Epithelial cell of esophagus (primary cell): ENCODE measurements around the gene UST.
A peak's percentile ranks its signal among the peaks of the same experiment; 100 is the strongest.

Experiments used
- DNase-seq: peaks from one replicate; pipeline ENCODE4 v3.0.0; 2010; ENCODE audit warnings: low read depth
- H3K4me3 ChIP-seq: 2 replicates; pipeline ENCODE4 v1.5.1; 2011; ENCODE audit warnings: mild to moderate bottlenecking, low read length, control low read depth
- CTCF ChIP-seq: IDR thresholded peaks from 2 replicates; pipeline ENCODE4 v1.5.1; 2011; ENCODE audit warnings: low read depth, mild to moderate bottlenecking, low read length, control low read depth, inconsistent platforms; ENCODE audit not compliant: insufficient read depth; ENCODE audit errors: missing control alignments

Gene UST

GRCh38 chr6:148816117-148816516, 69.3 kb downstream of the UST start:
- DNase-seq = no peak
- no peak for TF ChIP-seq CTCF
- H3K4me3 ChIP-seq = no peak overlapping the region

GRCh38 chr6:148817689-148818088, 70.9 kb downstream of the UST start:
- DNase-seq = no peak
- TF ChIP-seq CTCF = no peak
- H3K4me3 ChIP-seq = no peak overlapping the region

GRCh38 chr6:148818939-148819575, 72.2 kb downstream of the UST start:
- H3K4me3 ChIP-seq = no peak overlapping the region
- TF ChIP-seq CTCF = no peak
- DNase-seq = no peak

- no peak for DNase-seq
- TF ChIP-seq CTCF = no peak
- H3K4me3 ChIP-seq = no peak overlapping the region
Observed at GRCh38 chr6:148819852-148820251, 73.0 kb downstream of the UST start.

GRCh38 chr6:148822819-148823218, 76.0 kb downstream of the UST start:
- no peak overlapping the region for H3K4me3 ChIP-seq
- TF ChIP-seq CTCF = no peak
- no peak for DNase-seq

GRCh38 chr6:148824291-148824690, 77.5 kb downstream of the UST start:
- TF ChIP-seq CTCF = no peak
- DNase-seq = peak; percentile 18

GRCh38 chr6:148824960-148825359, 78.1 kb downstream of the UST start:
- no peak overlapping the region for H3K4me3 ChIP-seq
- TF ChIP-seq CTCF = no peak
- DNase-seq = no peak

More at GRCh38 chr6:148824291-148824690, 77.5 kb downstream of the UST start:
- no peak overlapping the region for H3K4me3 ChIP-seq
